ENCODE results near the gene RBM38. TPM values are rescaled to one million over a fixed set of nuclear protein-coding genes. Genes with fewer than 3 reads are reported as not detected.
A peak's percentile ranks its signal among the peaks of the same experiment; 100 is the strongest.

The RBM38 gene
- total RNA-seq, 6 experiments from 2014 or later, result 3.7 to 5.7 (median 4.6) TPM

GRCh38 chr20:57412347-57413029 lies 21.3 kb downstream of the RBM38 start:
- Mint-ChIP-seq H3K4me1 (ENCODE audit: low read depth) (no peaks in the 10 kb centered on the region), H3K4me3 (no peak overlapping the region), H3K27ac (no peak overlapping the region), H3K27me3 (ENCODE audit: insufficient read depth) (peaks cover 14% of the 10 kb centered on the region), H3K9me3 (no peaks in the 10 kb centered on the region), H3K36me3 (ENCODE audit: low read depth) (no peaks in the 10 kb centered on the region)
- TF ChIP-seq, protein P1, sequence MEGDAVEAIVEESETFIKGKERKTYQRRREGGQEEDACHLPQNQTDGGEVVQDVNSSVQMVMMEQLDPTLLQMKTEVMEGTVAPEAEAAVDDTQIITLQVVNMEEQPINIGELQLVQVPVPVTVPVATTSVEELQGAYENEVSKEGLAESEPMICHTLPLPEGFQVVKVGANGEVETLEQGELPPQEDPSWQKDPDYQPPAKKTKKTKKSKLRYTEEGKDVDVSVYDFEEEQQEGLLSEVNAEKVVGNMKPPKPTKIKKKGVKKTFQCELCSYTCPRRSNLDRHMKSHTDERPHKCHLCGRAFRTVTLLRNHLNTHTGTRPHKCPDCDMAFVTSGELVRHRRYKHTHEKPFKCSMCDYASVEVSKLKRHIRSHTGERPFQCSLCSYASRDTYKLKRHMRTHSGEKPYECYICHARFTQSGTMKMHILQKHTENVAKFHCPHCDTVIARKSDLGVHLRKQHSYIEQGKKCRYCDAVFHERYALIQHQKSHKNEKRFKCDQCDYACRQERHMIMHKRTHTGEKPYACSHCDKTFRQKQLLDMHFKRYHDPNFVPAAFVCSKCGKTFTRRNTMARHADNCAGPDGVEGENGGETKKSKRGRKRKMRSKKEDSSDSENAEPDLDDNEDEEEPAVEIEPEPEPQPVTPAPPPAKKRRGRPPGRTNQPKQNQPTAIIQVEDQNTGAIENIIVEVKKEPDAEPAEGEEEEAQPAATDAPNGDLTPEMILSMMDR (IDR thresholded peaks at IDR 0.05), result no peak
- no peak for DNase-seq

DNA sequence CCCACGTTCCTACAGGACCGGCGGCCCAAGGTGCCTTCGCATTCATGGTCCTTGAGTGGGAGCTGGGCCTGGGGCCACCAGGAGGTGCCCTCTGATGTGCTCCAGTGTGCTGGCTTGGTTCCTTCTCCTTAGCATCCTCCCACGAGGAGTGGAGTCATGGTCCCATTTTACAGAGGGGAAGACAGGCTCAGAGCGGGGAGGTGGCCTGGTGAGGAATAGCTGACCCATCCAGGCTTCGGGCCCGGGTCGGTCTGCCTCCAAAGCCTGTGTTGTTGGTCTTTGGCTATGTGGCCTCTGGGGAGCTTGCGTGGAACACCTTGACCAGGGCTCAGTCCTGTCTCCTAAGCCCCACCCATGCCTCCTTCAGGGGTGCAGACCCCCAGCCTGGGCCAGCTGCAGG lies 22.8 kb downstream of the RBM38 start:
- DNase-seq, result no peak
- TF ChIP-seq, protein P1 (IDR thresholded peaks at IDR 0.05), result no peak
- Mint-ChIP-seq H3K4me1 (ENCODE audit: low read depth) (no peaks in the 10 kb centered on the region), H3K9me3 (no peaks in the 10 kb centered on the region), H3K4me3 (no peak overlapping the region), H3K27ac (no peak overlapping the region), H3K36me3 (ENCODE audit: low read depth) (no peaks in the 10 kb centered on the region), H3K27me3 (ENCODE audit: insufficient read depth) (peaks cover 26% of the 10 kb centered on the region)

GRCh38 chr20:57414867-57415592 lies 23.8 kb downstream of the RBM38 start:
- Mint-ChIP-seq H3K27ac (no peak overlapping the region), H3K4me1 (ENCODE audit: low read depth) (no peaks in the 10 kb centered on the region), H3K27me3 (ENCODE audit: insufficient read depth) (peaks cover 31% of the 10 kb centered on the region), H3K4me3 (no peak overlapping the region), H3K36me3 (ENCODE audit: low read depth) (no peaks in the 10 kb centered on the region), H3K9me3 (no peaks in the 10 kb centered on the region)
- TF ChIP-seq, protein P1 (IDR thresholded peaks at IDR 0.05), result no peak
- peak; percentile 7 for DNase-seq

GRCh38 chr20:57415771-57416170 lies 24.6 kb downstream of the RBM38 start:
- peaks cover 34% of the 10 kb centered on the region for H3K27me3 Mint-ChIP-seq (ENCODE audit: insufficient read depth)
- DNase-seq, result no peak
- H3K4me3 Mint-ChIP-seq, result no peak overlapping the region
- no peaks in the 10 kb centered on the region for H3K9me3 Mint-ChIP-seq
- no peaks in the 10 kb centered on the region for H3K4me1 Mint-ChIP-seq (ENCODE audit: low read depth)
- H3K36me3 Mint-ChIP-seq (ENCODE audit: low read depth), result no peaks in the 10 kb centered on the region
- TF ChIP-seq, protein P1 (IDR thresholded peaks at IDR 0.05), result no peak
- no peak overlapping the region for H3K27ac Mint-ChIP-seq

DNA sequence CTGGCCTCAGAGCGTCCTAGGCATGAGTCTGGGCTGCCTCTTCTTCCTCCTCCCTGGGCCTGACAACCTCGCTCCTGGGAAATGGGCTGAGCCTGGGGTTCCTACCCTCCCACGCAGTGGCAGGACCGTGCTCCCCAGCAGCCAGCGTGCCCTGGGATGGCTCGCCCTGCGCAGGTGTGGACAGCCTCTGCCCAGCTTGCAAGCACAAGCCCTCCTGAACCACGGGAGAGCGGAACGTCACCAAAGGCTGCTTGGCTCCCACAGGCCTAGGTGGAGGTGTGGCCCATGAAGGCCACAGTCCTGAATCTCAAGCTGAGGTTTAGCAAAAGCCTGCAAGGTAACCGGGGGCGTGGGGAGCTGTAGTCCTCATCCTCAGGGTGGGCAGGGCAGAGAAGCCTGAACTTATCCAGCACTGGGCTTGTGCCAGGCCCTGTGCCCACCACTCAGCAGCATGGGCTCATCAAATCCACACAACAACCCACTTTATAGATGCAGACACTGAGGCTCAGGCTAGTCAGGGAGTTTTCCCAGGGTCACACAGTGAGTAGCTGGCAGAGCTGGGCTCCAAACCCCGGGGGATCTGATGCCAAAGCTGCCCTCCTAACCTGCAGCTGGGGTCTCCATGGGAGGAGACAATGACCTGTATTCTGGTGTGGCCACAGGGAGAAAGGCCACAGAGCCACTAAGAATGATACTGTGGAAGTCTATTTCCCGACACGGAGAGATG lies 25.3 kb downstream of the RBM38 start:
- H3K9me3 Mint-ChIP-seq, result no peaks in the 10 kb centered on the region
- DNase-seq, result no peak
- peaks cover 37% of the 10 kb centered on the region for H3K27me3 Mint-ChIP-seq (ENCODE audit: insufficient read depth)
- no peaks in the 10 kb centered on the region for H3K36me3 Mint-ChIP-seq (ENCODE audit: low read depth)
- no peak overlapping the region for H3K27ac Mint-ChIP-seq
- TF ChIP-seq, protein P1 (IDR thresholded peaks at IDR 0.05), result no peak
- no peaks in the 10 kb centered on the region for H3K4me1 Mint-ChIP-seq (ENCODE audit: low read depth)
- no peak overlapping the region for H3K4me3 Mint-ChIP-seq

All from HFFc6 (cell line).